GM21723 (cell line): ENCODE data around the gene KIF21B.
"Not testable (repeated sequence)": the region's sequence is repeated elsewhere in the genome, so short reads cannot be mapped to it uniquely, and the experiment has no call there.

Experiments used
- ATAC-seq: cut with Tn5 transposase; IDR thresholded peaks from one replicate; pipeline ENCODE4 v1.9.1; 2021; ENCODE audit warnings: mild to moderate bottlenecking, moderate library complexity; ENCODE audit not compliant: unreplicated experiment

Gene KIF21B

DNA sequence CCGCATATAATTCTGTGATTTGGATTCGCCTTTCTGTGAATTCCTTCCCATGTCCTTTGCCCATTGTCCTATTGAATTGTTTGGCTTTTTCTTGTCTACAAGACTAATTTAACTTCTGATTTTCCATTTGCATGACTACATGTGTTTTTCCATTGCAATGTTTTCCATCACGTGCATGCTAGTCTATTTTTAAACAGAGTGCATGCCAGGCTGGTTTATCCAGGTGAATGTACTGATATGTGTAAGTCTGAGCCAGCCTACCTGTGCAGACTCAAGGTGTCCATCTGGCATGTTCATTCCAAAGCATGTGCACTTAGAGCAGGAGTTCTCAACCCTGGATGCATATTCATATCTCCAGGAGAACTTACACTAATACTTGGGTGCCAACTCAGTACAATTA is 69.1 kb downstream of the KIF21B start:
- ATAC-seq, result no peak

DNA sequence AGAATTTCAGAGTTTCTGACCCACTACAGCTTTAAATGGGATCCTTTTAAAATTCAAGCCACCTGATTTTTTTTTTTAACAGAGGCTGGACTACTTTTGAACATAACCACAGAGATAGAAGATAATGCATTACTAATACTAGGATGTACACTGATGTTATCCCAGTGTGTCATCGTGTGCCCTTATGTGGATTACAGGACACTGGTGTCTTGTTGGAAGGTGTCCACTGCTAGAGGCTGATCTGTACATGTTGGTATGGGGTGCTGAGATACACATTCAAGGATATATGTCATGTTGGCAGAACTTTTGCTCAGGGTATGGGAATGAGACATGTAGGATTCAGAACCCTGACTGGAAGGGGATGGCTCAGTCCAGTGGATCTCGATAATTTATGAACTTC is 72.5 kb downstream of the KIF21B start:
- no peak for ATAC-seq

DNA sequence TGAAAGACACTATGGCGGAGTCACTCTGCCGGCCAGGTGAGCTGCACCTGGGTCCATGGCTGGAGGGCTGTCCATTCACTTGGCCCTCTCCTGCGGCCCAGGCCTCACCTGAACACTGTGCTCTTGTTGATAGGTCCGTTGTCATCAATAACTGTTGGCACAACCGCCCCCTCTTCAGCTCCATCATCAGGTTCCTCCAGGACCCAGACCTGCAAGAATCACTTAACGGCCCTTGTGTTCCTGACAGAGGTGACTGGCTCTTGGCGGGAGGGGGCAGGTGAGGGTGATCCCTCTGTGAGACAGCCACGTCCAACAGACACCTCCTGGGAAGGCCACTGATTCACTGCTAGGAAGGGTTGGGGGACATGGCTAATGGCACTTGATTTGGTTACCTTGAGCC is 73.9 kb downstream of the KIF21B start:
- ATAC-seq, result no peak

DNA sequence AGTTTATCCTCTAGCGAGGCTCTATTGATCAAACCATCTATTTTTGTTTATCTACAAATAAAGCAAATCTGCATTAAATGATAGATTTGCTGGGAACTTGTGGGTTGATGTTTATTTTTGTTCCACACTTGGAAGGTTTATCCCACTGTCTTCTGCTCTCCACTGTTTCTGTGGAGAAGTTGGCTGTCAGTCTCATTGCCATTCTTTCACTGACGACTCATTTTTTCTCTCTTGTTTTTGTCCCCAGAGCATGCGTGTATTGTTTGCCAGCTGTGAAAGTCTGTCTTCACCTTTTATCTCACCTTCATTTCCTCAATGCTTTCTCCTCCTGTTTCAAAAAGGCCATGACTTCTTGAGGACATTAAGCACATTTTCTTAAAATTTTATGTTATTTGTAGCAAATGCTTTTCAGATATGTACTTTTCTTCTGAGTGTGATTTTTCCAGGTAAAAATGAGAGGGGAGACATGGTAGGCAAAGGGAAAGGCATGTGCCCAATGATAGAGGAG is 76.4 kb downstream of the KIF21B start:
- no peak for ATAC-seq

DNA sequence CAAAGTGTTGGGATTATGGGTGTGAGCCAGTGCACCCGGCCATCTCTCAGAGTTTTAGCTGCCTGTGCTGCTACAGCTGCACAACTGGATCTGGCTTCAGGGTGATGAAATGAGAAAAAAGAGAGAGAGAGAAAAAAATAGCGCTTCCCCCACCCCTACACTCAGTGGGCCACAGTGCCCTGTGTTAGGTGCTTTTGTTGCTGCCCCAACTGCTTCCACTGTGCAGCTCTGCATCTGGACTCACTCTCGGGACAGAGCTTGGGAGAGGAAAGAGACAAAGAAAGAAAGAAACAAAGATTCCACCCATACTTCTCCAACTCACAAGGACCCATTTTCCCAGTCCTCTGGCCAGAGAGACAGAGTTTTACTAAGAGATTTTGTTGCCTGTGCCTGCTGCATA is 78.4 kb downstream of the KIF21B start:
- ATAC-seq, result no peak

DNA sequence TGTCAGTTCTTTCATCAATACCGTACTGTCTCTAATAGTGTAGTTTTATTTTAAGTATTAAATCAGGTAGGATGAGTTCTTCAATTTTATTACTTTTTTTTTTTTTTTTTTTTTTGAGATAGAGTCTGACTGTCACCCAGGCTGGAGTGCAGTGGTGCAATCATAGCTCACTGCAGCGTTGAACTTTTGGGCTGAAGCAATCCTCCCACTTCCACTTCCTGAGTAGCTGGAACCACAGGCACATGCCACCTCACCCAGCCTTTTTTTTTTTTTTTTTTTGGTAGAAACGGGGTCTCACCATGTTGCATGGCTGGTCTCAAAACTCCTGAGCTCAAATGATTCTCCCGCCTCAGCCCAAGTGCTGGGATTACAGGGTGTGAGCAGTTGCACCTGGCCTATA is 84.6 kb downstream of the KIF21B start:
- no peak for ATAC-seq

DNA sequence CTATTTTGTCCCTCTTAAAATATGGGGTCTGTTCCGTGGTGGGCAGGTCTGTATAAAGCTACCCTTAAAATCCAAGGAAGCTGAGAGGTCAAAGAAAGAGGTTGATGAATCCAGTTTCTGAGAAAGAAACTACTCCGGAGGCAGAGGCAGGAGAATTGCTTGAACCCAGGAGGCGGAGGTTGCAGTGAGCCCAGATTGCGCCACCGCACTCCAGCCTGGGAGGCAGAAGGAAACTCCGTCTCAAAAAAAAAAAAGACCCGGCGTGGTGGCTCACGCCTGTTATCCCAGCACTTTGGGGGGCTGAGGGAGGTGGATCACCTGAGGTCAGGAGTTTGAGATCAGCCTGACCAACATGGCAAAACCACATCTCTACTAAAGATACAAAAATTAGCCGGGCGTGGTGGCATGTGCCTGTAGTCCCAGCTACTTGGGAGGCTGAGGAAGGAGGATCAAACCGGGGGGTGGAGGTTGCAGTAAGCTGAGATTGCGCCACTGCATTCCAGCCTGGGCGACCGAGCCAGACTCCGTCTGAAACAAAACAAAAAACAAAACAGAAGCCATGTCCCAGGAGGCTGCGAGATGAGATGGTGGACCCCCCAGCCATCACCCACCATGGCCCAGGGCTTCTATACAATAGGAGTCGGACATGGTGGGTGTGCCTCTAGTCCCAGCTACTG is 88.1 kb downstream of the KIF21B start:
- not testable (repeated sequence) for ATAC-seq

DNA sequence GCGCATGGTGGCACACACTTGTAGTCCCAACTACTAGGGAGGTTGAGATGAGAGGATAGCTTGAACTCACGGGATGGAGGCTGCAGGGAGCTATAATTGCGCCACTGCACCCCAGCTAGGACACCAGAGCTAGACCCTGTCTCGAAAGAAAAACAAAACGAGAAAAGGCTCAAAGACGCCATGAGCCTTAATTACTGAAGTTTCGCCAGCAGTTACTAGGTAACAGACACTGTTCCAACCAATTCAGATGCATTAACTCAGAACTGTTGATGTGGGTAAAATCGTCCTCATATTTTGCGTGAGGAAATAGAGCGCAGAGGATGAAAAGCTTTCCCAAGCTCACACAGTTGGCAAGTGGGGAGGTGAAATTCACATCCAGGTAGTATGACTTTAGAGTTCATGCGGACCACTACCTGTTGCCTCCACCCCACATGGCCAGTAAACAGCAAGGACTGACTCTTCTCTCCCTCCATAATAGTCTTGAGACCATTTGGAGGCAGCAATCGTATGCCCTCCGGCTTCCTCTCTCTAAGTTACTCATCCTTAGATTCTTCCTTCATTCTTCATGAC is 88.8 kb downstream of the KIF21B start:
- ATAC-seq, result no peak

DNA sequence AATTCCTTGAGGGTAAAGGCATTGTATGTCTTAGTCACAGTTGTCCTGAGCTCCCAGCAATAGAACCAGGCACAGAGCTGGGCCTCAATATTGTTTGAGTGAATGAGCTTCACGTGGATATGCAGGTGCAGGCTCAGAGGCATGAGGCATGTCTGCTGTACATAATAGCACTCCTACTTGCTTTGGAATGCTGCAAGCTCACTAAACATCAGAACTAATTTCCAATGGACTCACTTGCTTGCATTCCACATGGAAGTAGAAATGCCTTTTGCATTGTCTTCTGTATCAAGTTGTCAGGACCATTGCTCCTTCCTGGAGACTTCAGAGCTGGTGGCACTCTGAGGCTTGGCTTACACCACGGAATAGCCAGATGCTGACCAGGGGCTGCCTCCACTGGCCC is 91.7 kb downstream of the KIF21B start:
- no peak for ATAC-seq

DNA sequence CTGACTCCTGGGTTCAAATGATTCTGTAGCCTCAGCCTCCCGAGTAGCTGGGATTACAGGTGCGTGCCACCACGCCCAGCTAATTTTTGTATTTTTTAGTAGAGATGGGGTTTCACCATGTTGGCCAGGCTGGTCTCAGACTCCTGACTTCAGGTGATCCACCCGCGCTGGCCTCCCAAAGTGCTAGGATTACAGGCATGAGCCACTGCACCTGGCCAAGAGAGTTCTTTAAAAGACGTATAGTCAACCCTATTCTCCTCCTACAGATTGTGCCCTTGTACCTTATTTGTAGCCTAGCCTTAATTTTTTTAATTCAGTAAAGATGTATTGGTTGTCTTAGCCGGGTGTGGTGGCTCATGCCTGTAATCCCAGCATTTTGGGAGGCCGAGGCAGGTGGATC is 93.2 kb downstream of the KIF21B start:
- not testable (repeated sequence) for ATAC-seq

DNA sequence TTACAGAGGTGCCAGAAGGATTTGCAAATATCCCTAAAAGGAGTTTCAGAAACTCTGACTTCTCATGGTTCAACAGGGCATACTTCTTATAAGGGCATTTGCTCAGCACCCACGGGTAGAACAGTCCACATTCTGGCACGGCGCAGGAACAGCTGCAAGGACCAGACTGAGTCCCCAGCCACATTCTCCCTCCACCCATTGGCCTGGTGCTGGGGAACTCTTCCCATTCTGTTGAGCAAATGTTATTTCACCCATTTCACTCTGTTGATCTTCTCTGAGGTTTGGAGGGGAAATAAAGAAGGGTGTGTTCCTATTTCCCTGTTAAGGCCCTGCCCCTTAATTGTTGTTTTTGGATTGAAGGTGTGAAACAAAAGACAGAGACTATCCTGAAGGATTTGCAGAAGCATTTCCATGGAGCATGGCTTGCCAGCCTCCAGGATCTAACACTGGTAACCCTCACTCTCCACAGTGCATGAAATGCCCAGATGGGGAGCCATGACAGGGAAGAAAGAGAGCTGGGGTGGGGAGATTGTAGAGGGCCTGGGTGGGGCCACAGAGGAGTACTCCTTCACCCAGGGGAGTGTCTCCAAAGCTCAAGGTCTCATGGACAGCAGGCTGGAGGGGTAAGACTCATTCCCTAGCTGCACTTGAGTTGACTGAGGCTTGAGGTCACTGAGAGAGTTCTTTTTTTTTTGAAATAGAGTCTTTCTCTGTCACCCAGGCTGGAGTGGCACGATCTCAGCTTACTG is 93.8 kb downstream of the KIF21B start:
- ATAC-seq, result no peak

DNA sequence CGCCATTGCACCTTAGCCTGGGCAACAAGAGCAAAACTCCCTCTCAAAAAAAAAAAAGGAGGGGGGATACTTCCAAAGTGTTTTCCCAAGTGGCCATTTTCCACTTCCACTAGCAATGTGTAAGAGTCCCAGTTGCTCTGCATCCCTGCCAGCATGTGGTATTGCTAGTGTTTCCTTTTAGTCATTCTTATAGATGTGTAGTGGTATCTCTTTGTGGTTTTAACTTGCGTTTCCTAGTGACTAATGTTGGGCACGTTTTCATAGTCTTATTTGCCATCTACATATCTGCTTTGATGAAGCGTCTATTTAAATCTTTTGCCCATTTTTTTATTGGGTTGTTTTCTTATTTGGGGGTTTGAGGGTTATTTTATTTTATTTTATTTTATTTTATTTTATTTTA is 97.7 kb downstream of the KIF21B start:
- ATAC-seq, result no peak

DNA sequence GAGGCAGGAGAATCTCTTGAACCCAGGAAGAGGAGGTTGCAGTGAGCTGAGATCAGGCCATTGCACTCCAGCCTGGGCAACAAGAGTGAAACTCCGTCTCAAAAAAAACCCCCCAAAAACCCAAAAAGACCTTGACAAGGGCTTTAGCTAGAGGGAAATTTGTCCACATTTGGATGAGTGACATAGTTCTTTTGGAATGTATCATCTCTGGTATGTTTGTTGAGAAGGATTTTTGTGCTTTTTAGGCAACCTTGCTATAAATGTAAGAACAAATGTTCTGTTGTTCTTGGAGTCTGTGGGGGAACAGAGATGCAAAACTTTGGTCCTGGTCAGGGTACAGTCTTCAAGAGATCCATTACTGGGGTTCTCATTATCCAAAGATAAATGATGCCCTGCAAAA is 99.9 kb downstream of the KIF21B start:
- ATAC-seq, result no peak

DNA sequence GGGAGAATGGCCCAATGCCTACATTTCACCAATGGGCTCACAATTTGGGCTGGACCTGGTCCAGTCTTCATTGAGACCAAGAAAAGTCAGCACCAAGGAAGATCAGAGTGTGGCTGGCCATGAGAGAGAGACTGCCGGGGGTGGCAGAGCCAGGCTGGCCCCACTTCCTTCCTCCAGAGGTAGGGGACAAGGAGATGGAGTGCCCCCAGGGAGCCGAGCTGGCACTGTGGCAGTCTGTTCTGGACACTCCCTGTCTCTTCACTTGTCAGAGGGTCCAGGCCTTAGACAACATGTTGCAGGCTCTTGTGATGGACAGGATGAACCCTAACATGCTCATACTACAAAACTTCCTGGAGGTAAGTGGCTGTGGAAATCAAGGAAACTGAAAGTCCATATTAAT is 101.1 kb downstream of the KIF21B start:
- ATAC-seq, result no peak

DNA sequence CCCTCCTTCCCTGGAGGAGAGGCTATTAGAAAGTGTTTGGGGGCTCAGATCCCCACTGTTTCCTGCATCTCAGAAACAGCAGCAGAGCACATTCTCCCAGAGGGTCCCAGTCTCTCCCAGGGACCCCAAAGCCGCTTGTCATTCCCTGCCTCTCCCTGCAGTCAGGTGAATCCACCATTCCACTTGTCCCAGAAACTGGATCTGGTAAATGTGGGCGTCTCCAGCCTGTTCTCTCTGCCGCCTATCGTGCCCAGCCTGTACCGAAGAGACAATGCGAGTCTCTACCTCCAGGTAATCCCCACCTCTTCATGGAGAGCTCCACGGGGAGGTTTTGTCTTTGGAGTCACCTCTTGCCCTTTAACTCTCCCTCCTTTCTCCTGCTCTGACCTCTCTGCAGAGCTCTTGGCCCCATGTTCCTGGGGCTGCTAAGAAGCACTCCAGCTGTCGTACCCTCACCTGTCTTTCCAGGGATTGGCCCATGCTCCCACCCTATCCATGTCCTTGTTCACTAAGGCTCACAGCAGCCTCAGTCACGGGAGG is 101.9 kb downstream of the KIF21B start:
- ATAC-seq, result no peak
